Breast epithelium (tissue), 3 donors: ENCODE results near the gene FAM81A.

Source experiments
- CTCF ChIP-seq, 3 donors: fragments of 450-650 bp; IDR thresholded peaks; one replicate each; pipeline ENCODE4 v1.5.1; 2016 to 2017; ENCODE audit warnings: antibody characterized with exemption in 3 of 3, mild to moderate bottlenecking in 3 of 3, moderate library complexity in 3 of 3
- POLR2A ChIP-seq: fragments of 450-650 bp; IDR thresholded peaks from one replicate; pipeline ENCODE4 v1.6.1; 2016; ENCODE audit warnings: antibody characterized with exemption, mild to moderate bottlenecking, moderate library complexity
- POLR2AphosphoS5 ChIP-seq, 3 donors: sonication (generic); formaldehyde crosslinking; IDR thresholded peaks; one replicate each; pipeline ENCODE4 v1.6.1; 2017; ENCODE audit warnings: antibody characterized with exemption in 3 of 3

GRCh38 chr15:59491062-59491461 lies 53.1 kb downstream of the FAM81A start:
- TF ChIP-seq CTCF (IDR thresholded peaks at IDR 0.05), result no peak
- no peak for TF ChIP-seq POLR2A
- no peak for TF ChIP-seq POLR2AphosphoS5 (IDR thresholded peaks at IDR 0.05)
